Caco-2 (cell line): ENCODE results near the gene ACTN1. TPM values are rescaled to one million over a fixed set of nuclear protein-coding genes. Genes with fewer than 3 reads are reported as not detected.
"Not testable (repeated sequence)": the region's sequence is repeated elsewhere in the genome, so short reads cannot be mapped to it uniquely, and the experiment has no call there.

ENCODE experiments used
- BruUV-seq: library from RNA; stranded (reverse); fragments of 400-500 nt; replicated peaks from 2 replicates; lab custom pipeline; 2021; lab: Mats Ljungman, UMichigan
- CTCF ChIA-PET: fragments of 300-600 bp; sonication (Branson Sonifier 250); formaldehyde crosslinking; loops from one replicate; lab custom pipeline; 2022; ENCODE audit warnings: antibody characterized with exemption; lab: Charles Lee
- POLR2A ChIA-PET: fragments of 300-600 bp; sonication (Branson Sonifier 250); formaldehyde crosslinking; loops from one replicate; lab custom pipeline; 2022; ENCODE audit warnings: antibody characterized with exemption; lab: Charles Lee
- DNase-seq, 2 experiments: peaks; one replicate each; pipeline versions ENCODE4 v3.0.0 to v3.0.0-alpha.2; 2020 to 2022
- H3K27me3 ChIP-seq: replicated peaks from 2 replicates; pipeline ENCODE4 v1.6.0; 2011; ENCODE audit warnings: low read length; ENCODE audit not compliant: control insufficient read depth, insufficient read depth
- H3K36me3 ChIP-seq: 2 replicates; pipeline ENCODE4 v1.5.1; 2011; ENCODE audit warnings: low read length; ENCODE audit not compliant: control insufficient read depth, insufficient read depth
- H3K4me1 ChIP-seq: fragments of 250-450 bp; sonication (Bioruptor Pico); 2 replicates; pipeline ENCODE4 v1.5.1; 2020; ENCODE audit warnings: mild to moderate bottlenecking
- H3K4me3 ChIP-seq: 2 replicates; pipeline ENCODE4 v1.5.1; 2011; ENCODE audit warnings: low read depth, mild to moderate bottlenecking, control low read depth, low read length
- H3K9me3 ChIP-seq: fragments of 250-450 bp; sonication (Bioruptor Pico); 2 replicates; pipeline ENCODE4 v1.5.1; 2020; ENCODE audit warnings: mild to moderate bottlenecking, moderate library complexity
- H3K27ac Mint-ChIP-seq: one replicate; pipeline ENCODE4 v1.8.0; 2022; ENCODE audit warnings: mixed read lengths; ENCODE audit not compliant: unreplicated experiment
- H3K27me3 Mint-ChIP-seq: one replicate; pipeline ENCODE4 v1.8.0; 2022; ENCODE audit warnings: mixed read lengths; ENCODE audit not compliant: insufficient read depth, unreplicated experiment
- H3K36me3 Mint-ChIP-seq: one replicate; pipeline ENCODE4 v1.8.0; 2022; ENCODE audit warnings: mild to moderate bottlenecking, mixed read lengths; ENCODE audit not compliant: insufficient read depth, unreplicated experiment
- H3K4me1 Mint-ChIP-seq: one replicate; pipeline ENCODE4 v1.8.0; 2022; ENCODE audit warnings: low read depth, mixed read lengths; ENCODE audit not compliant: unreplicated experiment
- H3K4me3 Mint-ChIP-seq: one replicate; pipeline ENCODE4 v1.8.0; 2022; ENCODE audit warnings: mild to moderate bottlenecking, moderate library complexity, mixed read lengths; ENCODE audit not compliant: unreplicated experiment
- H3K9me3 Mint-ChIP-seq: one replicate; pipeline ENCODE4 v1.8.0; 2022; ENCODE audit warnings: mixed read lengths; ENCODE audit not compliant: unreplicated experiment
- intact Hi-C: fragments of 100-400 bp; cut with micrococcal nuclease; formaldehyde crosslinking; loops from one replicate; pipeline ENCODE4 v1.10.0; 2022; ENCODE audit not compliant: unreplicated experiment
- total RNA-seq: library from RNA; stranded (reverse); gene quantifications from 2 replicates; pipeline ENCODE4 v1.2.3, GENCODE V29; 2022
- TF ChIP-seq, protein P1 (sequence below), 2 experiments: fragments of 200-600 bp in 1 of 2; IDR thresholded peaks; 1 replicate in 1 of 2; 2 replicates in 1 of 2; pipeline versions ENCODE4 v1.5.1 to v1.8.0; 2011 to 2022; ENCODE audit warnings: antibody characterized with exemption in 1 of 2, control low read depth in 1 of 2, inconsistent platforms in 1 of 2, low read depth in 1 of 2, low read length in 1 of 2, mild to moderate bottlenecking in 1 of 2, moderate library complexity in 1 of 2; ENCODE audit not compliant: insufficient read depth in 1 of 2, severe bottlenecking in 1 of 2, unreplicated experiment in 1 of 2

Gene ACTN1
- total RNA-seq, 1 experiment from 2014 or later = 170 TPM

DNA sequence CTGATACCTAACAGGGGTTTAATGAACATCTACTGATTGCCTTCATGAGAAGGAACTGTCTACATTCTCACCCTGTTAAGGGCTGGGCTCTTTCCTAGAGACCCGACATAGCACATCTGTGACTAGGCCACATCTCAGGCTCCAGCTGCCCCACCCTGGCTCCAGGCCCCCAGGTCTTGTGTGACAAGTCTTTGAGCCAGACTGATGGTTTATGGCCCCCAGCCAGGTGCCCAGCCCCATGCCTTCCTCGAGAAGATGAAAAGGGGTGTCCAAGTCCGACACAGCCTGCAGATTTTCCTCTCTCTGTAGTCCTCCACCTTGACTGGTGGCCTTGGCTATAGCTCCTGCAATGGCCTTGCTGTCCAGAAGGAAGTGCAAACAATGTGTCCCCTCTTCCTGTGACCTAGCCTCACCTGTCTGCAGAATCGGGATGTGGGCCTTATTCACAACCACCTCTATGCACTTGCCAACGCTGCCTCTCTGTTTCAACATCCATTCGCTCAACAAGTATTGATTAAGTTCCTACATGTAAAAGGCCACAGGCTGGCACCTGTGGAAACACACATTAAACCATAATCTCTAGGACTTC, 4.2 kb downstream of the ACTN1 start:
- Mint-ChIP-seq H3K4me3 (no peak overlapping the region), H3K27me3 (no peaks in the 10 kb centered on the region), H3K4me1 (peaks cover 53% of the 10 kb centered on the region), H3K36me3 (peaks cover 52% of the 10 kb centered on the region), H3K9me3 (no peaks in the 10 kb centered on the region), H3K27ac (no peak overlapping the region)
- H3K27me3 ChIP-seq = no peaks in the 10 kb centered on the region
- intact Hi-C loops = loop anchor here (5.0 kb wide), 3 partner anchors 63 to 183 kb away; partner anchors contain the start of gene ZFP36L1
- H3K4me1 ChIP-seq = peaks cover 36% of the 10 kb centered on the region
- ChIA-PET POLR2A (no interaction called here), CTCF (no interaction called here)
- no TSS peak for BruUV-seq
- H3K36me3 ChIP-seq = peaks cover 2% of the 10 kb centered on the region
- DNase-seq = no peak
- H3K9me3 ChIP-seq = no peaks in the 10 kb centered on the region
- TF ChIP-seq, protein P1, sequence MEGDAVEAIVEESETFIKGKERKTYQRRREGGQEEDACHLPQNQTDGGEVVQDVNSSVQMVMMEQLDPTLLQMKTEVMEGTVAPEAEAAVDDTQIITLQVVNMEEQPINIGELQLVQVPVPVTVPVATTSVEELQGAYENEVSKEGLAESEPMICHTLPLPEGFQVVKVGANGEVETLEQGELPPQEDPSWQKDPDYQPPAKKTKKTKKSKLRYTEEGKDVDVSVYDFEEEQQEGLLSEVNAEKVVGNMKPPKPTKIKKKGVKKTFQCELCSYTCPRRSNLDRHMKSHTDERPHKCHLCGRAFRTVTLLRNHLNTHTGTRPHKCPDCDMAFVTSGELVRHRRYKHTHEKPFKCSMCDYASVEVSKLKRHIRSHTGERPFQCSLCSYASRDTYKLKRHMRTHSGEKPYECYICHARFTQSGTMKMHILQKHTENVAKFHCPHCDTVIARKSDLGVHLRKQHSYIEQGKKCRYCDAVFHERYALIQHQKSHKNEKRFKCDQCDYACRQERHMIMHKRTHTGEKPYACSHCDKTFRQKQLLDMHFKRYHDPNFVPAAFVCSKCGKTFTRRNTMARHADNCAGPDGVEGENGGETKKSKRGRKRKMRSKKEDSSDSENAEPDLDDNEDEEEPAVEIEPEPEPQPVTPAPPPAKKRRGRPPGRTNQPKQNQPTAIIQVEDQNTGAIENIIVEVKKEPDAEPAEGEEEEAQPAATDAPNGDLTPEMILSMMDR (IDR thresholded peaks at IDR 0.05; ENCODE audit: insufficient read depth in 1 of 2, low read depth in 1 of 2, low read length in 1 of 2, severe bottlenecking in 1 of 2, unreplicated experiment in 1 of 2) = no peak
- no peak overlapping the region for H3K4me3 ChIP-seq

DNA sequence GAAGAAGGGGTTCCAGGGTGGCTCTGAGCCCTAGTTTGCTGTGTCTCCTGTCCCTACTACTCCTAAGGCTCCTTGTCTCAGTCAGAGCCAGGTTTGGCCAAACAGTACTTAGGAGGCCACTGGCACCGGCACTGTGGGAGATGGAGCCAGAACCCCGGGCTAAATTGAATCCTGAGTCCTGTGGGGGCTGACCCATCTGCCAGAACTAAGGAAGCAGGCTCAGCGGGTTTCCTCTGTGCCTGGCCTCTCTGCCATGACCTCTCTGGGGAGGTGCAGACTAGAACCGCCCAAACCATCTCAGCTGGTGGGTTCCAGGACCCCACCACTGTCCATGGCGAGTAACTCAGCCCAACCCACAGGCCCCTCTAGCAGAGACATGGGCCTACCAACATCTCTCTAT, 5.5 kb downstream of the ACTN1 start:
- H3K4me3 ChIP-seq = no peak overlapping the region
- TF ChIP-seq, protein P1 (IDR thresholded peaks at IDR 0.05; ENCODE audit: insufficient read depth in 1 of 2, low read depth in 1 of 2, low read length in 1 of 2, severe bottlenecking in 1 of 2, unreplicated experiment in 1 of 2) = no peak
- peaks cover 2% of the 10 kb centered on the region for H3K36me3 ChIP-seq
- Mint-ChIP-seq H3K36me3 (peaks cover 47% of the 10 kb centered on the region), H3K27me3 (no peaks in the 10 kb centered on the region), H3K4me3 (no peak overlapping the region), H3K27ac (no peak overlapping the region), H3K9me3 (no peaks in the 10 kb centered on the region), H3K4me1 (peaks cover 59% of the 10 kb centered on the region)
- BruUV-seq = no TSS peak
- ChIA-PET CTCF (no interaction called here), POLR2A (no interaction called here)
- intact Hi-C loops = no loop called here
- H3K27me3 ChIP-seq = no peaks in the 10 kb centered on the region
- no peaks in the 10 kb centered on the region for H3K9me3 ChIP-seq
- DNase-seq = no peak
- peaks cover 43% of the 10 kb centered on the region for H3K4me1 ChIP-seq

DNA sequence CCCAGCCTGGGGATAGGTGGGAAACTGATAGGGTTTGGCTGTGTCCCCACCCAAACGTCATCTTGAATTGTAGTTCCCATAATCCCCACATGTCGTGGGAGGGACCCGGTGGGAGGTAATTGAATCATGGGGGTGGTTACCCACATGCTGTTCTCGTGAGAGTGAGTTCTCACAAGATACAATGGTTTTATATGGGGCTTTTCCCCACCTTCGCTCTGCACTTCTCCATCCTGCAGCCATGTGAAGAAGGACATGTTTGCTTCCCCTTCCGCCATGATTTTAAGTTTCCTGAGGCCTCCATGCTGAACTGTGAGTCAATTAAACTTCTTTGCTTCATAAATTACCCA, 5.9 kb downstream of the ACTN1 start:
- not testable (repeated sequence) for BruUV-seq

More for the DNA sequence above, 5.9 kb downstream of the ACTN1 start:
- Mint-ChIP-seq H3K36me3 (peaks cover 46% of the 10 kb centered on the region), H3K4me1 (peaks cover 62% of the 10 kb centered on the region)
- H3K27ac Mint-ChIP-seq, H3K9me3 Mint-ChIP-seq, CTCF ChIA-PET, H3K9me3 ChIP-seq, H3K27me3 Mint-ChIP-seq, intact Hi-C loops, DNase-seq, POLR2A ChIA-PET, H3K4me3 ChIP-seq, H3K27me3 ChIP-seq, H3K36me3 ChIP-seq, H3K4me3 Mint-ChIP-seq: not testable (repeated sequence)
- H3K4me1 ChIP-seq = peaks cover 43% of the 10 kb centered on the region
